Fibroblast of gingiva (primary cell): ENCODE measurements around the gene PLXNA4.

Experiments
- DNase-seq: peaks from one replicate; pipeline ENCODE4 v3.0.0-alpha.2; 2011; ENCODE audit warnings: low read depth

Gene PLXNA4

DNA sequence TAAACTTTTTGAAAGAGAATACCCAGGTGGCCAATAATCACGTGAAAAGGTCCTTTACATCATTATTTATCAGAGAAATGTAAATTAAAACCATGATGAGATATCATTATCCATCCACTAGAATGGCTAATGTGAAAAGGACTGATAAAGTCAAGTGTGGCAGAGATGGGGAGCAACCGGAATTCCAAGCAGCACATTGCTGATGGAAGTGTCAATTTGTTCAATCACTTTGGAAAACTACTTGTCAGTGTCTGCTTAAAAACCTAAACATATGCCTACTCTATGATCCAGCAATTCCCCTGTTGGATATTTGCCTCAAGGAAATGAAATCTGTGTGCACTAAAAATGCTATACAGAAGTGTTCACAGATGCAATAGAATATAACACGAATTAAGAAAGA lies 465.6 kb downstream of the PLXNA4 start:
- no peak for DNase-seq

DNA sequence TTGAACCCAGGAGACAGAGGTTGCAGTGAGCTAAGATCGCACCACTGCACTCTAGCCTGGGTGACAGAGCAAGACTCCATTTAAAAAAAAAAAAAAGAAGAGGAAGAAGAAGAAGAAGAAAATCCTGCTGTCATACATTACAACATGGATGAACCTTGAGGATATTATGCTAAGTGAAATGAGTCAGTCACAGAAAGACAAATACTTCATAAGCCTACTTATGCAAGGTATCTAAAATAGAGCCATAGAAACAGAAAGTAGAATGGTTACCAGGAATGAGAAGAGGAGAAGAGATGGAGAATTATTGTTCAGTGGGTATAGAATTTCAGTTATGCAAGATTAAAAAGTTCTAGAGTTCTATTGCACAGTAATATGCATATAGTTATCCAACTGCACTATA lies 466.5 kb downstream of the PLXNA4 start:
- no peak for DNase-seq

DNA sequence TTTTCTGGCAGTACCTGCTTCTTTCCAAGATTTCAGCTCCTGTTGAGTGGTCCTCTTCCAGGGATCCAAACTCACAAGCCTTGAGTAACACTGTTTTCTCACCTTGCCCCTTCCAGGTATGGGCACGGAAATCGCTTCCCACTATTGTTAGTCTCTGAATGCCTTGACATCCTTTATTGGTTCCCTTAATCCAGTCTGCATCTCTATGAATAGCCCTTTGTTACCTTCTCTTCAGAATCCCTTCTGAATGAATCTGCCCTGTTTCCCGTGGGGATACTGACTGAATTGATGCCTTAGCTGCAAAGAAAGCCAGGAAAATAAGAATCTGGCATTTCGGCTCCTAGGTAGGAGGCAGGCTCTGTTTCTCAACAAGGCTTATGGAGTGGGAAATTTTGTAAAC lies 467.7 kb downstream of the PLXNA4 start:
- DNase-seq, result no peak

DNA sequence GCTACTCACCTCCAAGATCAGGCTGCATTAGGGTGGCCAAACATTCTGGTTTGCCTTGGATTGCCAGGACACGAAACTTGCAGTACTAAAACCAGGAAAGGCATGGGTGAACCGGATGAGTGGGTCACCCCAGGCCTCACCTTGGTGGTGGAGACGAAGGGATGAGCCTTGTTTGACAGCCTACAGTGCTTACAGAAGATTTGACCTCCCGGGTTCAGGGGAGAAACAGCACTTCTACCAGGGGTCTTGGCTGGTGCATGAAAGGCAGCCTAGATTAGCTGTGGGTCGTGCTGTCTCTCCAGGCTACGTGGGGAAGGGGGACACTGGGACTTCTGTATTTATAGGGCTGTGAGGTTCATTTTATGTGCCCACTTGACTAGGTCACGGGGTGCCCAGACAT lies 469.8 kb downstream of the PLXNA4 start:
- DNase-seq, result no peak

DNA sequence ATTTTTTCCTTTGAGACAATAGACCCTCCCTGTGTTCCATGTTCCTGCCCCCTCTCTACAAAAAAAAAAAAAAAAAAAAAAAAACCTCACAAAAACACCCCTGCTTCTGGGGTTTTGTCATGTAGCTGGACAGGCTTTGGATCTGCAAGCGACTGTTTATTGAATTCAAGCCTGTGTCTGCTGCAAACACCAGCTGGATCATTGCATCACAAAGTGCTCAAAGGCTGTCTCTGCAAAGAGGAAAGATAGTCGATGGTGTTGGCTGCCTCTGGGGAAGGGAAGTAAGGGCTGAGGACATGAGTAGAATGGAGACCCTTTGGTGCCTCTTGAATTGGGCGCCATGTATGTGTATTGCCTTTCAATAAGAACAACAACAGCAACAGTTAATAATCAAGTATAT lies 471.2 kb downstream of the PLXNA4 start:
- DNase-seq, result no peak

DNA sequence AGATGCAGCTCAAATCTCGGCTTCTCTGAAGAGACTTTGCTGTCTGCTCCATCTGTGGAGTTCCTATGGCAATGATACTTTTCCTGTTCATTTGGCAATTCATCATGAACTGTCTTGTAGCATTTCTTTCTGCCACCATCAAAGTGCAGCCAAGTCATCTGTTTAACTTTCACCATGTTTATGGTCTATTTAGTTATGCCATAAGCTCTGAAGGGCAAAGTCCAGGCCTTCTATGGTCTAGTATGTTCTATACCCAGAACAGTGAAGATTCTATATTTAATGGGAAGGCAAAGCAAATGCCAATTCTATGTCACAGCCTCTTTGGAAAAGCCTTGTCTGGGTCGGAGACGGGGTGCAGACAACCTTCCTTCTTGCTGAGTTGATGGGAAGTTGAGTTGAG lies 472.6 kb downstream of the PLXNA4 start:
- no peak for DNase-seq

DNA sequence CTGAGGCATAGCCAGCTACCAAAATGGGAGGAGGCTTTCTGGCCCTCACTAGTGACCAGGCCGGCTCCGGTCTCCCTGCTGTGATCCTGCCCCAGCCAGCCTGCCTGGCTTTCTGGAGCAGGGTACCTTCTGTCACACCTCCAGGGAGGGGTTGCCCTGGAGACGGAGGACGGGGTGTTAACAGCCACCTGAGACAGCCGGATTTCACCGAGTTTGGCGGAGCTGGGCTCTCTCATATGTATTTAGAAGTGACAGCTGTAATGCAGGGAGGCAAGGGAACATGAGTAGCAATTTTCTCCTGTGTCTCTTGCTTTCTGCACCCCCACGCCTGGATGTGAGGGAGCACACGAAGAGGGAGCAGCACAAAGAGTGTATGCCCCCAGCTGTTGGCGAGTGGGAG lies 473.3 kb downstream of the PLXNA4 start:
- DNase-seq, result no peak

DNA sequence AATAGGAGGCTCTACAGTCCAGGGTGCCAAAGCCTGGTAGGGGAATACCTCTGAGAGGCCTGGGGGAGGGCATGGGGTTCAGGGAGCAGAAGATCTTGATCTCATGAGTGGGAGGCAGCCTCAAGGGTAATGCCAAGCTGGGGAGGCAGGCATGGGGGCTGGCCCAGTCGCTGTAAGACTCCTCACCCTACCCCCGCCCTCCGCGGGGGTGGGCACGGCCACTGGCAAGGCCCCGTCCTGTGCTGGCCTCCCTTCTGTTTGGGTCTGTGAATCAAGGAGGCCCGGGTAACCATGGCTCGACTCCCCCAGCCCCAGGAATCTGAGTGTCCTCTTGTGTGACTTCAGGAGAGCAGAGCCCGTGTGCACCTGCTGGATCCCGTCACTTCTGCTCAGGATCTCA lies 473.9 kb downstream of the PLXNA4 start:
- DNase-seq, result no peak

DNA sequence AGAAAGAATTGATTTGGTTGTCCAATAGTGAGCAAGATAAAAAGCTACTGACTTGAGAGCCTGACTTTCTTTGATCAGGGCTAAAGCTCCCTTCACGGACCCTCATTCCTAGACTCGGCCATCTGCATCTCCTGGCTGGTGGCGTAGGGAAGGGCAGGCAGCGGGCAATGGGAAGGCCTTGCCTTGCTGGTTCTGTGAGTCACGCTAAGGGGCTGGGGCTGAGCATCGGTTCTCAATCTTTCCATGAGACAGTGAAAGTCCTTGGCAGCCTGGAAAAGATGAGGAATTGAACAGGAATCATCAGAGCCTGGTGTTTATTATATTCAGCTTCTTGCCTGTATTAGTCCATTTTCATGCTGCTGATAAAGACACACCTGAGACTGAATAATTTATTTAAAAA lies 475.3 kb downstream of the PLXNA4 start:
- no peak for DNase-seq

DNA sequence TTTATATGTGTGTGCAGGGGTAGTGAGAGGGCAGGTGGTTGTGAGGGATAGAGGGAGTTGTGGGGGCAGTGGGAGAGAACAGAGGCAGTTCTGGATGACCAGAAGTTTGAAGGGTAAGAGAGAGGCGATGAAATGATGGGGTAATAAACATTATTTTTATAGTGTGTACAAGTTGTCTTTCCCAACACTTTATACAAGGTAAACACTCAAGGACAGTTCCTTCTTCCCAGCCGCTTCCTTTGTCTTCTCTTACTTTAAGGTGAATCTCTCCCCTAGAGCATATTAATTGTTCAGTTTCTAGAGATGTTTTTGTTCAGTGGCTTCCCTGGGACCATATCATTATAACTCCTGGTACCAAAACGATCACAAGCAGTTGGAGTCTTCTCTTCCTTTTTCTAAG lies 475.8 kb downstream of the PLXNA4 start:
- DNase-seq, result no peak

DNA sequence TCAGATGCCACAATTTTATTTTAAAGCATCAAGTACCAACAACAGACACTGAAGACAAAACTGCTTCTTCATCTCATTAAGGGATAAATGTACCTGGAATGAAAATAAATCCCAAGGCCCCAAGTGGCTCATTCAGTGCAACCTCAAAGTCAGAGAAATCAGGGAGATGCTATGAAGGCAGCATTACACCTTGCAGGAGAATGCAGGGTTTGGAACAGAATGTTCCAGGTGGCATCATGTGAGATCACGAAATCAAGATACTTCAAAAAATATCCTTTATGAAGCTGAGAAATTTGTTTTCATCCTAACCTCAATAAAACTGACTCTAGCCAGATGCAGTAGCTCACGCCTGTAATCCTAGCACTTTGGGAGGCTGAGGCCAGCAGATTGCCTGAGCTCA lies 477.1 kb downstream of the PLXNA4 start:
- DNase-seq, result no peak

DNA sequence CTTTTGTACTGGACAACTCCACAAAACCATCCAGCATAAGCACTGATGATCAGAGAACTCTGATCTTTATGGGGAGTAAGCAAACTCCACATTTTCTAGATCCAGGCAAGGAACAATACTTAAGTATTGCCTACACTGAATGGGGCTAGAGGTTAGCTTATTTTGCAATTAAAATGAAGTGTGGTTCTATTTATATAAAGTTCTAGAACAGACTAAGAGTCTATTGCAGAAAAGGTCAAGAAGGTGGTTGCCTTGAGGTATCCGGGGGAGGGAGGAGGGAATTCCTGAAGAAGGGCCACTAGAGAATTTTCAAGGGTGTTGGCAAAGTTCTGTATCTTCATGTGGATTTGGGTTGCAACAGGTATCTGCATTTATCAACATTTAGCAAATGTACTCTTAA lies 477.9 kb downstream of the PLXNA4 start:
- DNase-seq, result no peak

DNA sequence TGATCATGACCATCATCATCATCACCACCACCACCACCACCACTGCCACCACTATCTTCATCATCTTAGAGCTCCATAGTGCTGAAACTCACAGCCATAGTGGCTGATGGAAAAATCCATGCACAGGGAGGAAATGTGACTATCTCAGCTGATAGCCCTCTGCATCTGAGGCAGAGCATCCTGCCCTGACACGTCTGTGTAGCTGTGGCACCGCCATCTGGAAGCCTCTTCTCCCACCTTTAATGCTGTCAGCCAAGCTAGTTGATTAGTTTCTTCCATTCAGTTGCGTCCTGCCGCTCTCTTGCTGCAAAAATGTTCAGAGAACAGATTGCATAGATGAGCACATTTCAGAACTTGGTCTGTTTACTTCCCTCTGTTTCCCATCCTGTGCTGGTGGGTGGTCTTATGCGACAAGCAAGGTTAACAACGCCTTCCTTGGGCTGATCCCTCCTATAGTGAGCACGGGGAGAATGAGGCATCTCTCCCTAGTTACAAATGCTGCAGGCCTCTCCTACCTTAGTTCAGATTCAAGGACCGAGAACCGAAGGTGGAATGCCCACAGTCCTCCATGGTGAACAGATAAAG lies 478.6 kb downstream of the PLXNA4 start:
- DNase-seq, result no peak

DNA sequence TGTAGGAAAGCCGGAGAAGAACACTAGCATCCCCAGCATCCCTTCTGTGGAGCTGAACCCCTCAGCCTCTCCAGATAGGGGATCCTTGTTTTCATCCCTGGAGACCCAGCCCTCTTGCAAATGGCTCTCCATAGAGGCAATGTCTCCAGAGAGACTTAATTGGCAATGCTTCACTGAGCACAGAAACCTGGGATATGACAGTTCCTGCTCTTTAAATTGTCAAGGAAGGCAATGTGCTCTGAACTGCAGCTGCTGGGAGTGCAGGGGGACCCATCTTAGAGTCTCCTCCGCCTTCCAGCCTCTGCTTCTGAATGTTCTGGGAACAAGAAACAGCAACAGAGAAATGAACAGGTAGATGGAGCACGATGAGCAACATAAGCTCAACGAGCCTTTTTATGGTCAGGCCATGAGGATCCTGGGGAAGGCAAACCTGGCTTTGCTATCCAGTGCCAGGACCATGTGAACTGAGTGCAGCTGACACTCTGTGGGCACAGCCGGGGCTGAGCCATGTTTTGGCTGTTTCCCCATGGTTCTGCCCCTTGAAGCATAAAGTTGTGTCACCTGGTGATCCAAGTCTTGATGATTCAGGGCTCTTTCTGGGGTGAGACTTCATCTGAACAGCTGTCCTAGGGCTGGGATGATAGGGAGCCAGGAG lies 481.0 kb downstream of the PLXNA4 start:
- no peak for DNase-seq

DNA sequence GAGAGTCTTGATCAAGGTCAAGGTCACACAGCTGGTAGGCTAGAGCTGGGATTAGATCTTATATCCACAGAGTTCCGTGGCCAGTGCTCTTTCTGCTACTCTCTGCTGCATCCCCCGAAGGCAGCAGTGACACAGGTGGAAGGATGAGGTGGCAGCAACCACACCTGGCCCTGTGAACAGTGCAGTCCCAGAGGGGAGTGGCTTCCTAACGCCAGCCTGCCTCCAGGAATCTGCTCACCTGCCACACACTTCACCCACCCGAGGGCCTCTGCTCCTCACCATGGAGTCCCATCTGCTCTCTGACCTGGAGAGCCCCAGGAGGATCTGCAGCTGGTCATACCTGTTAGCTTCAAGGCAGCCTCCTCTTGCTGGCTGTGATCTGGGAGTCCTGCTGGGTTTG lies 484.2 kb downstream of the PLXNA4 start:
- no peak for DNase-seq

DNA sequence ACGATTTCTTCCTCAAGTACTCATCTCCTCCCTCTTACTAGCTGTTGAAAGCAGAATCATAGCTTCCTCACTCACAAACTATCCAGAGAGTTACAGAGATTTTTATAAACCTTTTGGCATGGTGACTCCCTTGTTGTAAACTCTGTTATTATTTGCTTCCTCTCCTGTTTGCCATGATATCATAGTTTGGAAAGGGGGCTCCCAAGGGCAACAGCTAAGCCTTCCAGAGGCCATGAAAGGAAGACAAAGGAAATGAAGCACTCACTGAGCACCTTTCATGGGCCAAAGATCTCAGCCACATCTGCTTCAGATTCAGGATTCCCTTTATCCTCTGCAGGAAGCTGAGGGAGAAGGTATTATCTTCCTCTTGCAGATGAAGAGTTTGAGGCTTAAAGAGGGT lies 484.6 kb downstream of the PLXNA4 start:
- no peak for DNase-seq

DNA sequence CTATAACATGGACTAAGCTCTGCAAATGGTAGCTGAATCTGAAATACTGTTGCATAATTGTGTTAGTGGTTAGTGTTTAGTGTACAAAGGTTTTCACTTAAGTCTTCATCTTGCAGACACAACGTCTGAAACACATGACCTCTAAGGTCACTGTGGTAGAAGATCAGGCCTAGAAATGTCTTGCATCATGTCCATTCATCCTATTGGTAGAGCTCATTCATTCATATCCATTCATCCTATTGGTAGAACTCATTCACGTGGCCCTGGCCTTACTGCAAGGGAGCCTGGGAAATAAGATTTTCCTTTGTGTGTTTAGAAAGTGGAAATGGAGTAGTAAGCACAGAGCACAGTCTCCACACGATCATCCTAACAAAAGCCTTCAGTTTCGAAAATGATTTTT lies 485.8 kb downstream of the PLXNA4 start:
- DNase-seq, result no peak

DNA sequence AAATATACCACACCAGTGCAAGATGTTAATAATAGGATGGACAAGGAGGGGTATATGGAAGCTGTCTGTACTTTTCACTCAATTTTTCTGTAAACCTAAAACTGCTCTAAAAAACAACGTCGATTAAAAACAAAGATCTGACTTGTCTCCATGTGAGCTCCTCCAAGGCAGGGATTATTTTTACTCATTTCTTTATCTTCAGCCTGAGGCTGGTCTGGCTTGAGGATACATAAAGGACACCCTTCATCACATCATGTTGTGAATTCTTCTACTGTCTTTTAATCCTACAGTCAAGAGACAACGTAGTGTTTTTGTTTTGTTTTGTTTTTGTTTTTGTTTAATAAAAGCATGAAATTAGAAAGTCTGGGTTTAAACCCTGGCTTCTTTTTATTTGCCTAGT lies 486.9 kb downstream of the PLXNA4 start:
- DNase-seq, result no peak

DNA sequence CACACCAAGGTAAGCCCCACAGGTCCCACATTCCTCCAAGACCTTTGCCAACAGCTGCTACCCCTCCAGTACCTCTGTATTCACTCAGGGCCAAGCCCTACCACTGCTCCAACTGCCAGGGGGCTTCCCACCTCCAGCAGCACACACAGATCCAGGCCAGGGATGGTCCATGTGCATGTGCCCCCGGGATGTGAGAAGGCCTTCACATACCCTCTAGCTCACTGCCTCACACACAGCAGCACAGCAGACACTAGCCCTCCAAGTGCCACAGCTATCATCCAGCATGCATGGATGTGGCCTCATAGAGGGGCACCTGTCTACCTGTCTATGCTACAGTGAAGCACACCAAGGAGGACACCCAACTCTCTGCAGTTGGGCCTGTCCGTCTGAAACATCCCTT lies 488.8 kb downstream of the PLXNA4 start:
- no peak for DNase-seq

DNA sequence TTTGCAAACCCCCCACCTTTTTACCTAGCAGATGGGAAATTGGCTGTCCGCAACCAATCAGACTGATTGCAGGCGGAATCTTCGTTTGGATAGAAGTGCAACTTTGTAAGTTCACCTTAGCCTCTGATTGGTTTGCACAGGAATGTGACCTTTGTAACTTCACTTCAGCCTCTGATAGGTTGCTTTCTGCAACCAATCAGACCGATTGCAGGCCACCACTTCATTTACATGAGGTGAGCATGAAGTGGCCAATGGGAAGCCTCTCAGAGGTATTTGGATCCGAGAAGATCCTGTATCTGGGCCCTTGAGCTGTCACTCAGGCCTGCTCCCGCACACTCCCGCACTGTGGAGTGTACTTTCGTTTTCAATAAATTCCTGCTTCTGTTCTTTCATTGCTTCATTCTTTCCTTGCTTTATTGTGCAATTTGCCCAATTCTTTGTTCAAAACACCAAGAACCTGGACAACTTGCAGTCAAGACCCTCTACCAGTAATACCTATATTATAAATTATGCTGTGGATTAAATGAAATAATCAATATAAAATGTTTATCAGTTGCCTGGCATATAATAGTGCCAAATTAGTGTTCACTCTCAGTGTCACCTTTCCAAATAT lies 491.4 kb downstream of the PLXNA4 start:
- no peak for DNase-seq

DNA sequence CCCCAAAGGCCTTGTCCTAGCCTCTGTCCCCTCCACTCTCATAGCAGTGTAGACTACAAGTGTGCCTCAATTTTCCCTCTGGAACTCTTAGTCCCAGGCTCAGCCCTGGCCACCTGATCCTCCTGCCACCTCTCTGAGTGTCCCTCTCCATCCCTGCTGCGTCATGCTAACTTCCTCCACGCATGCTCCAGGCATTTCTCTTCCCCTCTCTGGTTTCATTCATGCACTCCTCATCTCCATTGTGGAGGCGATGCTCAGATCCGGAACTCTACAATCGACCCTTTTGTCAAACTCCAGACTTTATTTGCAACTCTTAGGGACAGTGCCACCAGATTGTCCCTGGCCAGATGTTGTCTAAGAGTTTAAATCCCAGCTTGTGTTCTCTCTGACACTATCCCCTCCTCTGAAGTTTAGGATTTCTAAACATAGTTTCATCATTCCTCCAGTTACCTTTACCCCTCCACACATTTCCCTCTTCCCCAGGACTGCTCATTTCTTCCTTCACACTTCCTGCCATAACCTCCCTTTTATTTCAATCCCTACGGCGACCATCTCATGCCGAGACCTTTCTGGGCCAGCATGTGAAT lies 492.6 kb downstream of the PLXNA4 start:
- DNase-seq, result no peak

DNA sequence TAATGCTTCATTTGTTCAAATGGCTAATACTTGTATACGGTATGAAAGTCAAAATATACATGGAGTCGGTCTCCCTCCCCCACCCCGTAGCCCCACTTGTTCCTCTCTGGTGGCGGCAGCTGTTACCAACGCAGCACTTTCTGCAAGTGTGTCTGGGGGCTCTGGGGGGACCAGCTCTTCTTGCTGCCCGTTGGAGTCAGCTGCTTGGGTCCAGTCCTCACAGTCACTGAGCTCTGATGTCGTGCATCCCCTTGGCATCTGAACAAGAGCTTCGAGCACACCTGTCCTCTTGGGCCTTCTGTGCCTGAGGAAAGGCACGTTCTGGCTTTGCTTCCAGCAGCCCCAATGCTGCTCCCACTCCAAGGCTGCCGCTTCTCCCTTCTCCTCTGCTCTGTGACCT lies 493.1 kb downstream of the PLXNA4 start:
- no peak for DNase-seq

DNA sequence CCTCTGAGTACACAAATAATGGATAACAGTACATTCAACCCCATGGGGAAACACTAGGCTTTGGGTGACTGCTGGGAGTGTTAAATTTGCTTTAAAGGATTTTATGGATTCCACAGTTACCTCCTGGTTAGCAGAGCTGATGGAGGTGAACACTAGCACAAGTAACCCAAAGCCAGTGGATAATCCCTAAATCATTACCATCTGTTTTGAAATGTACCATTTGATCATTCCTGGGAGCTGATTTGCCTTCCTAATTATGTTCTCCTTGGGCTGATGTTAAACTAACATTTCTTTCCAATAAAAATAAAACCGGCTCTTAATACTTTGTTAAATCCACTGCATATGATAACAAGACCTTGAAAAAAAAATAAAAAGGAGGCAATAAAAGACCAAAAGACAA lies 493.9 kb downstream of the PLXNA4 start:
- no peak for DNase-seq

DNA sequence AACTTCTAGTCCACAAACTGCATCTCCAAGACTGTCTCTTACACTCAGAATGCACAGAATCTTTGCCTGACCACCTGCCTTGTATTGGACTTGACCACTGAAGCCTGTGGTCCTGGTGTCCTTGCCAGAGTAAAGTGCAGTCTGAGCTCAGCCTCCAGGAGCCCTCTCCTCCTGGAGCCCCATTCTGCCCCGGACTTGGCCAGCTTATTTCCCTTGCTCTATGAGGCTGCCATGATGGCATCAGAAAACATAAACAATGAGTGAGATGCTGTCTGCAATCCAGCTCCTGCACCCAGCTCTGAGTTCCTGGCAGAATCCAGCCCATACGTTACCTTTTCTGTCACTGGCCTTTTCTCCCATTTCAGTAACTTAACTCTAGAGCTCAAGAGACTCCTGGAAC lies 494.6 kb downstream of the PLXNA4 start:
- no peak for DNase-seq
